ENCODE data around the gene NAALADL1.

NAALADL1 gene

DNA sequence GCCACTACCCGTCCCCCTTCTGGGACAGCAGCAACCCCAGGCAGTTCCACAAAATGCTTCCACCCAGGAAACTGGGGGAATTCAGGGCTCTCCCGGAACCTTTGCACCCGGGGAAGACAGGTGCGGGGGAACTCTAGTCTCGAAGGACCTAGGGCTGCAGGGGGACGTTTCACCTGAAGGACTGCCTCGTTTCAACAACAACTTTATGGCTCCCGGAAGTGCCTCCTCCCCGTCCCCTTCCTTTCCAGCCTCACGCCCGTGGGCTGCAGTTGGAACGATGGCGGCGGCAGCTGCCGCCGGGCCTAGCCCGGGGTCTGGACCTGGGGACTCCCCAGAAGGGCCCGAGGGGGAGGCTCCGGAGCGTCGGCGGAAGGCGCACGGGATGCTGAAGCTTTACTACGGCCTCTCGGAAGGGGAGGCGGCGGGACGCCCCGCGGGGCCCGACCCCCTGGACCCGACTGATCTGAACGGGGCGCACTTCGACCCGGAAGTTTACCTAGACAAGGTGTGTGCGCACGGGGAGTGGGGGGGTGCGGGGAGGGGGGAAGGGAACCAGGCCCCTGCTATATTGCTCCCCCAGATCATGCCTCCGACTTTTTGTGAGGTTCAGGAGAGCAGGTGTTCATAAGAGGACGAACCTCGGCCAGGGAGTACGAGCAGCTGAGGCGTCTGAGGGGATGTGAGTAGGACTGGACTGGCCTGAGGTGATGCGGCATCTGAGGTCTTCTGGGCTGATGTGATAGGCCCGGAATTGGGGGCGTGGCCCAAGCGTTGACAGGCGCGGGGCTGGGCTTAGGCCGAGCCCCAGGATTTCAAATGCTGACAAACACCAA is 37.8 kb upstream of the NAALADL1 start, which contains the start of gene VPS51 (continued):
- TF ChIP-seq KLF8 (tag by site-specific recombination; IDR thresholded peaks at IDR 0.05) (peak; percentile 98), ZNF791 (tag by site-specific recombination; IDR thresholded peaks at IDR 0.05) (no peak), HOXC10 (CRISPR knock-in tag; IDR thresholded peaks at IDR 0.05) (no peak), ZFP3 (tag by site-specific recombination; IDR thresholded peaks at IDR 0.05; ENCODE audit: low read depth) (no peak), SCRT2 (tag by site-specific recombination; IDR thresholded peaks at IDR 0.05) (0 out of 2 replicates have a peak, but pooled peaks have one; percentile 39), ZNF768 (tag by site-specific recombination; IDR thresholded peaks at IDR 0.05) (no peak), ZNF133 (tag by site-specific recombination; IDR thresholded peaks at IDR 0.05) (no peak), ZNF501 (tag by site-specific recombination; IDR thresholded peaks at IDR 0.05) (peak; percentile 92), ZNF239 (tag by site-specific recombination; IDR thresholded peaks at IDR 0.05) (peak; percentile 68; the same call in 1 of the 2 replicates), ZNF544 (tag by site-specific recombination; IDR thresholded peaks at IDR 0.05) (no peak), ZNF626 (tag by site-specific recombination; IDR thresholded peaks at IDR 0.05) (no peak; the same call in 1 of the 2 replicates), OSR2 (tag by site-specific recombination; IDR thresholded peaks at IDR 0.05) (peak; percentile 41), BCL11B (tag by site-specific recombination; IDR thresholded peaks at IDR 0.05; ENCODE audit: low read depth) (no peak), YY1 (tag by site-specific recombination; IDR thresholded peaks at IDR 0.05) (peak; percentile 96), ZBTB1 (tag by site-specific recombination; IDR thresholded peaks at IDR 0.05) (0 out of 2 replicates have a peak, but pooled peaks have one; percentile 17), MEIS1 (CRISPR knock-in tag; IDR thresholded peaks at IDR 0.05; ENCODE audit: borderline replicate concordance) (no peak), ZNF837 (tag by site-specific recombination; IDR thresholded peaks at IDR 0.05) (no peak), ZNF701 (tag by site-specific recombination; IDR thresholded peaks at IDR 0.05) (no peak), ZNF560 (tag by site-specific recombination; IDR thresholded peaks at IDR 0.05; ENCODE audit: borderline replicate concordance) (no peak), REPIN1 (tag by site-specific recombination; IDR thresholded peaks at IDR 0.05; ENCODE audit: low read depth) (0 out of 2 replicates have a peak, but pooled peaks have one; percentile 44), ZNF248 (tag by site-specific recombination; IDR thresholded peaks at IDR 0.05) (no peak), ZNF302 (tag by site-specific recombination; IDR thresholded peaks at IDR 0.05; ENCODE audit: low read depth) (0 out of 2 replicates have a peak, but pooled peaks have one; percentile 17), ZNF23 (tag by site-specific recombination; IDR thresholded peaks at IDR 0.05; ENCODE audit: borderline replicate concordance) (0 out of 2 replicates have a peak, but pooled peaks have one; percentile 46), ZBTB17 (tag by site-specific recombination; IDR thresholded peaks at IDR 0.05) (peak; percentile 79)
- TF ChIP-seq, protein P1, sequence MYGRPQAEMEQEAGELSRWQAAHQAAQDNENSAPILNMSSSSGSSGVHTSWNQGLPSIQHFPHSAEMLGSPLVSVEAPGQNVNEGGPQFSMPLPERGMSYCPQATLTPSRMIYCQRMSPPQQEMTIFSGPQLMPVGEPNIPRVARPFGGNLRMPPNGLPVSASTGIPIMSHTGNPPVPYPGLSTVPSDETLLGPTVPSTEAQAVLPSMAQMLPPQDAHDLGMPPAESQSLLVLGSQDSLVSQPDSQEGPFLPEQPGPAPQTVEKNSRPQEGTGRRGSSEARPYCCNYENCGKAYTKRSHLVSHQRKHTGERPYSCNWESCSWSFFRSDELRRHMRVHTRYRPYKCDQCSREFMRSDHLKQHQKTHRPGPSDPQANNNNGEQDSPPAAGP (tag by site-specific recombination; IDR thresholded peaks at IDR 0.05) = peak; percentile 97
- TF ChIP-seq, protein P2, sequence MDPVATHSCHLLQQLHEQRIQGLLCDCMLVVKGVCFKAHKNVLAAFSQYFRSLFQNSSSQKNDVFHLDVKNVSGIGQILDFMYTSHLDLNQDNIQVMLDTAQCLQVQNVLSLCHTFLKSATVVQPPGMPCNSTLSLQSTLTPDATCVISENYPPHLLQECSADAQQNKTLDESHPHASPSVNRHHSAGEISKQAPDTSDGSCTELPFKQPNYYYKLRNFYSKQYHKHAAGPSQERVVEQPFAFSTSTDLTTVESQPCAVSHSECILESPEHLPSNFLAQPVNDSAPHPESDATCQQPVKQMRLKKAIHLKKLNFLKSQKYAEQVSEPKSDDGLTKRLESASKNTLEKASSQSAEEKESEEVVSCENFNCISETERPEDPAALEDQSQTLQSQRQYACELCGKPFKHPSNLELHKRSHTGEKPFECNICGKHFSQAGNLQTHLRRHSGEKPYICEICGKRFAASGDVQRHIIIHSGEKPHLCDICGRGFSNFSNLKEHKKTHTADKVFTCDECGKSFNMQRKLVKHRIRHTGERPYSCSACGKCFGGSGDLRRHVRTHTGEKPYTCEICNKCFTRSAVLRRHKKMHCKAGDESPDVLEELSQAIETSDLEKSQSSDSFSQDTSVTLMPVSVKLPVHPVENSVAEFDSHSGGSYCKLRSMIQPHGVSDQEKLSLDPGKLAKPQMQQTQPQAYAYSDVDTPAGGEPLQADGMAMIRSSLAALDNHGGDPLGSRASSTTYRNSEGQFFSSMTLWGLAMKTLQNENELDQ (tag by site-specific recombination; IDR thresholded peaks at IDR 0.05; ENCODE audit: low read depth) = no peak
- TF ChIP-seq, protein P3, sequence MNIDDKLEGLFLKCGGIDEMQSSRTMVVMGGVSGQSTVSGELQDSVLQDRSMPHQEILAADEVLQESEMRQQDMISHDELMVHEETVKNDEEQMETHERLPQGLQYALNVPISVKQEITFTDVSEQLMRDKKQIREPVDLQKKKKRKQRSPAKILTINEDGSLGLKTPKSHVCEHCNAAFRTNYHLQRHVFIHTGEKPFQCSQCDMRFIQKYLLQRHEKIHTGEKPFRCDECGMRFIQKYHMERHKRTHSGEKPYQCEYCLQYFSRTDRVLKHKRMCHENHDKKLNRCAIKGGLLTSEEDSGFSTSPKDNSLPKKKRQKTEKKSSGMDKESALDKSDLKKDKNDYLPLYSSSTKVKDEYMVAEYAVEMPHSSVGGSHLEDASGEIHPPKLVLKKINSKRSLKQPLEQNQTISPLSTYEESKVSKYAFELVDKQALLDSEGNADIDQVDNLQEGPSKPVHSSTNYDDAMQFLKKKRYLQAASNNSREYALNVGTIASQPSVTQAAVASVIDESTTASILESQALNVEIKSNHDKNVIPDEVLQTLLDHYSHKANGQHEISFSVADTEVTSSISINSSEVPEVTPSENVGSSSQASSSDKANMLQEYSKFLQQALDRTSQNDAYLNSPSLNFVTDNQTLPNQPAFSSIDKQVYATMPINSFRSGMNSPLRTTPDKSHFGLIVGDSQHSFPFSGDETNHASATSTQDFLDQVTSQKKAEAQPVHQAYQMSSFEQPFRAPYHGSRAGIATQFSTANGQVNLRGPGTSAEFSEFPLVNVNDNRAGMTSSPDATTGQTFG (tag by site-specific recombination; IDR thresholded peaks at IDR 0.05; ENCODE audit: borderline replicate concordance) = peak; percentile 88
- TF ChIP-seq, protein P4, sequence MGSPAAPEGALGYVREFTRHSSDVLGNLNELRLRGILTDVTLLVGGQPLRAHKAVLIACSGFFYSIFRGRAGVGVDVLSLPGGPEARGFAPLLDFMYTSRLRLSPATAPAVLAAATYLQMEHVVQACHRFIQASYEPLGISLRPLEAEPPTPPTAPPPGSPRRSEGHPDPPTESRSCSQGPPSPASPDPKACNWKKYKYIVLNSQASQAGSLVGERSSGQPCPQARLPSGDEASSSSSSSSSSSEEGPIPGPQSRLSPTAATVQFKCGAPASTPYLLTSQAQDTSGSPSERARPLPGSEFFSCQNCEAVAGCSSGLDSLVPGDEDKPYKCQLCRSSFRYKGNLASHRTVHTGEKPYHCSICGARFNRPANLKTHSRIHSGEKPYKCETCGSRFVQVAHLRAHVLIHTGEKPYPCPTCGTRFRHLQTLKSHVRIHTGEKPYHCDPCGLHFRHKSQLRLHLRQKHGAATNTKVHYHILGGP (tag by site-specific recombination; IDR thresholded peaks at IDR 0.05) = no peak
- TF ChIP-seq, protein P5, sequence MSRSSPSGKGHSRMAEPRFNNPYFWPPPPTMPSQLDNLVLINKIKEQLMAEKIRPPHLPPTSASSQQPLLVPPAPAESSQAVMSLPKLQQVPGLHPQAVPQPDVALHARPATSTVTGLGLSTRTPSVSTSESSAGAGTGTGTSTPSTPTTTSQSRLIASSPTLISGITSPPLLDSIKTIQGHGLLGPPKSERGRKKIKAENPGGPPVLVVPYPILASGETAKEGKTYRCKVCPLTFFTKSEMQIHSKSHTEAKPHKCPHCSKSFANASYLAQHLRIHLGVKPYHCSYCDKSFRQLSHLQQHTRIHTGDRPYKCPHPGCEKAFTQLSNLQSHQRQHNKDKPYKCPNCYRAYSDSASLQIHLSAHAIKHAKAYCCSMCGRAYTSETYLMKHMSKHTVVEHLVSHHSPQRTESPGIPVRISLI (tag by site-specific recombination; IDR thresholded peaks at IDR 0.05) = no peak
- TF ChIP-seq, protein P6, sequence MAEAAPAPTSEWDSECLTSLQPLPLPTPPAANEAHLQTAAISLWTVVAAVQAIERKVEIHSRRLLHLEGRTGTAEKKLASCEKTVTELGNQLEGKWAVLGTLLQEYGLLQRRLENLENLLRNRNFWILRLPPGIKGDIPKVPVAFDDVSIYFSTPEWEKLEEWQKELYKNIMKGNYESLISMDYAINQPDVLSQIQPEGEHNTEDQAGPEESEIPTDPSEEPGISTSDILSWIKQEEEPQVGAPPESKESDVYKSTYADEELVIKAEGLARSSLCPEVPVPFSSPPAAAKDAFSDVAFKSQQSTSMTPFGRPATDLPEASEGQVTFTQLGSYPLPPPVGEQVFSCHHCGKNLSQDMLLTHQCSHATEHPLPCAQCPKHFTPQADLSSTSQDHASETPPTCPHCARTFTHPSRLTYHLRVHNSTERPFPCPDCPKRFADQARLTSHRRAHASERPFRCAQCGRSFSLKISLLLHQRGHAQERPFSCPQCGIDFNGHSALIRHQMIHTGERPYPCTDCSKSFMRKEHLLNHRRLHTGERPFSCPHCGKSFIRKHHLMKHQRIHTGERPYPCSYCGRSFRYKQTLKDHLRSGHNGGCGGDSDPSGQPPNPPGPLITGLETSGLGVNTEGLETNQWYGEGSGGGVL (tag by site-specific recombination; IDR thresholded peaks at IDR 0.05) = 0 out of 2 replicates have a peak, but pooled peaks have one; percentile 20

Measured in HEK293 (cell line).